Measurements from ENCODE around the gene EIF4E. TPM values are rescaled to one million over a fixed set of nuclear protein-coding genes. Genes with fewer than 3 reads are reported as not detected.
"Not testable (repeated sequence)": the region's sequence is repeated elsewhere in the genome, so short reads cannot be mapped to it uniquely, and the experiment has no call there.

The EIF4E gene
- polyA plus RNA-seq, 1 donor from 2014 or later = 189 TPM

GRCh38 chr4:98833384-98833783 is 95.5 kb downstream of the EIF4E start:
- no peak overlapping the region for H3K4me3 ChIP-seq (ENCODE audit: low read length)
- no peaks in the 10 kb centered on the region for H3K9me3 ChIP-seq (ENCODE audit: low read length)
- no peaks in the 10 kb centered on the region for H3K9me2 ChIP-seq (ENCODE audit: insufficient read depth, low read length)
- no peaks in the 10 kb centered on the region for H3K27me3 ChIP-seq (ENCODE audit: insufficient read depth, low read depth, low read length)
- TF ChIP-seq TAF1 (IDR thresholded peaks at IDR 0.05; ENCODE audit: low read depth) (no peak), MXI1 (conservative IDR thresholded peaks at IDR 0.05; ENCODE audit: poor library complexity, severe bottlenecking) (no peak), RAD21 (conservative IDR thresholded peaks at IDR 0.05) (no peak), SMC3 (conservative IDR thresholded peaks at IDR 0.05; ENCODE audit: poor library complexity) (no peak), EP300 (conservative IDR thresholded peaks at IDR 0.05; ENCODE audit: poor library complexity, severe bottlenecking) (peak; percentile 93), POLR2AphosphoS5 (IDR thresholded peaks at IDR 0.05) (peak; percentile 81), EZH2 (IDR thresholded peaks at IDR 0.05; ENCODE audit: borderline replicate concordance, insufficient read depth, low read length, poor library complexity, severe bottlenecking) (no peak)
- TF ChIP-seq, protein P1, sequence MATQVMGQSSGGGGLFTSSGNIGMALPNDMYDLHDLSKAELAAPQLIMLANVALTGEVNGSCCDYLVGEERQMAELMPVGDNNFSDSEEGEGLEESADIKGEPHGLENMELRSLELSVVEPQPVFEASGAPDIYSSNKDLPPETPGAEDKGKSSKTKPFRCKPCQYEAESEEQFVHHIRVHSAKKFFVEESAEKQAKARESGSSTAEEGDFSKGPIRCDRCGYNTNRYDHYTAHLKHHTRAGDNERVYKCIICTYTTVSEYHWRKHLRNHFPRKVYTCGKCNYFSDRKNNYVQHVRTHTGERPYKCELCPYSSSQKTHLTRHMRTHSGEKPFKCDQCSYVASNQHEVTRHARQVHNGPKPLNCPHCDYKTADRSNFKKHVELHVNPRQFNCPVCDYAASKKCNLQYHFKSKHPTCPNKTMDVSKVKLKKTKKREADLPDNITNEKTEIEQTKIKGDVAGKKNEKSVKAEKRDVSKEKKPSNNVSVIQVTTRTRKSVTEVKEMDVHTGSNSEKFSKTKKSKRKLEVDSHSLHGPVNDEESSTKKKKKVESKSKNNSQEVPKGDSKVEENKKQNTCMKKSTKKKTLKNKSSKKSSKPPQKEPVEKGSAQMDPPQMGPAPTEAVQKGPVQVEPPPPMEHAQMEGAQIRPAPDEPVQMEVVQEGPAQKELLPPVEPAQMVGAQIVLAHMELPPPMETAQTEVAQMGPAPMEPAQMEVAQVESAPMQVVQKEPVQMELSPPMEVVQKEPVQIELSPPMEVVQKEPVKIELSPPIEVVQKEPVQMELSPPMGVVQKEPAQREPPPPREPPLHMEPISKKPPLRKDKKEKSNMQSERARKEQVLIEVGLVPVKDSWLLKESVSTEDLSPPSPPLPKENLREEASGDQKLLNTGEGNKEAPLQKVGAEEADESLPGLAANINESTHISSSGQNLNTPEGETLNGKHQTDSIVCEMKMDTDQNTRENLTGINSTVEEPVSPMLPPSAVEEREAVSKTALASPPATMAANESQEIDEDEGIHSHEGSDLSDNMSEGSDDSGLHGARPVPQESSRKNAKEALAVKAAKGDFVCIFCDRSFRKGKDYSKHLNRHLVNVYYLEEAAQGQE (IDR thresholded peaks at IDR 0.05; ENCODE audit: borderline replicate concordance) = no peak
- H2AFZ ChIP-seq (ENCODE audit: low read depth, low read length) = no peak overlapping the region
- no peaks in the 10 kb centered on the region for H4K20me1 ChIP-seq (ENCODE audit: insufficient read depth)
- no peak overlapping the region for H3K9ac ChIP-seq (ENCODE audit: low read length)
- no peaks in the 10 kb centered on the region for H3K36me3 ChIP-seq (ENCODE audit: insufficient read depth, low read length)
- no peak overlapping the region for H3K4me2 ChIP-seq (ENCODE audit: low read length)
- peak overlapping the region; percentile 60 for H3K27ac ChIP-seq (ENCODE audit: low read length)
- H3F3A ChIP-seq (ENCODE audit: insufficient read depth, low read length, poor library complexity, severe bottlenecking) = no peaks in the 10 kb centered on the region
- no peaks in the 10 kb centered on the region for H3K79me2 ChIP-seq (replicated peaks; ENCODE audit: insufficient read depth, low read length)

DNA sequence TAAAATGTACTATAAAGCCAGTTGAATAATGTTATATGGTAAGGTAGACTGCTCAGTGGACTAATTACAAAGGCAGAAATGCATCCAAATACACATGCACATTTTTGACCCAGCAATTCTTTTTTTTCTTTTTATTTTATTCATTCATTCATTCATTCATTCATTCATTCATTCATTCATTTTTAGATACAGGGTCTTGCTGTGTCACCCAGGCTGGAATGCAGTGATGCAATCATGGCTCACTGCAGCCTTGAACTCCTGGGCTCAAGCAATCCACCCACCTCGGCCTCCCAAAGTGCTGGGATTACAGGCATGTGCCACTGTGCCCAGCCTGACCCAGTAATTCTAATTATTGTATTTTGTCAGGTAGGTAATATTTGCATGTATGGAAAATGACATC is 97.9 kb downstream of the EIF4E start:
- H3K79me2 ChIP-seq (replicated peaks; ENCODE audit: insufficient read depth, low read length); H3K4me2 ChIP-seq (ENCODE audit: low read length); H3K9ac ChIP-seq (ENCODE audit: low read length); H3K36me3 ChIP-seq (ENCODE audit: insufficient read depth, low read length); H3K27me3 ChIP-seq (ENCODE audit: insufficient read depth, low read depth, low read length); H3K9me3 ChIP-seq (ENCODE audit: low read length); H4K20me1 ChIP-seq (ENCODE audit: insufficient read depth); H3K9me2 ChIP-seq (ENCODE audit: insufficient read depth, low read length); H3K27ac ChIP-seq (ENCODE audit: low read length); H3F3A ChIP-seq (ENCODE audit: insufficient read depth, low read length, poor library complexity, severe bottlenecking); H2AFZ ChIP-seq (ENCODE audit: low read depth, low read length); H3K4me3 ChIP-seq (ENCODE audit: low read length): not testable (repeated sequence)

Small RNAs within 50 kb of the gene (small RNA-seq; reads per million reads assigned to genes)
- 0 reads per million in 3 experiments for gene RNU7-149P
- gene TBCAP3 = 0 reads per million in 3 experiments

Other genes with a start within 250 kb of the EIF4E start
- gene METAP1, start 66.6 kb upstream of the EIF4E start, polyA plus RNA-seq = 24.5 and 26.4 TPM in 2 replicates
- 185 and 201 TPM in 2 replicates for gene ADH5, start 159.7 kb upstream of the EIF4E start, polyA plus RNA-seq
- not detected in 2 replicates for gene ADH4, start 215.2 kb upstream of the EIF4E start, polyA plus RNA-seq